Bronchial smooth muscle cell (primary cell): Measurements from ENCODE around the gene SPATS2. TPM values are rescaled to one million over a fixed set of nuclear protein-coding genes. Genes with fewer than 3 reads are reported as not detected.

Experiments
- total RNA-seq: library from RNA; depleted of rRNA; stranded (reverse); fragments of >200 nt; gene quantifications from 2 replicates; pipeline ENCODE4 v1.2.1, GENCODE V29; 2014

The SPATS2 gene
- total RNA-seq = 27.0 and 40.5 TPM in 2 replicates

DNA sequence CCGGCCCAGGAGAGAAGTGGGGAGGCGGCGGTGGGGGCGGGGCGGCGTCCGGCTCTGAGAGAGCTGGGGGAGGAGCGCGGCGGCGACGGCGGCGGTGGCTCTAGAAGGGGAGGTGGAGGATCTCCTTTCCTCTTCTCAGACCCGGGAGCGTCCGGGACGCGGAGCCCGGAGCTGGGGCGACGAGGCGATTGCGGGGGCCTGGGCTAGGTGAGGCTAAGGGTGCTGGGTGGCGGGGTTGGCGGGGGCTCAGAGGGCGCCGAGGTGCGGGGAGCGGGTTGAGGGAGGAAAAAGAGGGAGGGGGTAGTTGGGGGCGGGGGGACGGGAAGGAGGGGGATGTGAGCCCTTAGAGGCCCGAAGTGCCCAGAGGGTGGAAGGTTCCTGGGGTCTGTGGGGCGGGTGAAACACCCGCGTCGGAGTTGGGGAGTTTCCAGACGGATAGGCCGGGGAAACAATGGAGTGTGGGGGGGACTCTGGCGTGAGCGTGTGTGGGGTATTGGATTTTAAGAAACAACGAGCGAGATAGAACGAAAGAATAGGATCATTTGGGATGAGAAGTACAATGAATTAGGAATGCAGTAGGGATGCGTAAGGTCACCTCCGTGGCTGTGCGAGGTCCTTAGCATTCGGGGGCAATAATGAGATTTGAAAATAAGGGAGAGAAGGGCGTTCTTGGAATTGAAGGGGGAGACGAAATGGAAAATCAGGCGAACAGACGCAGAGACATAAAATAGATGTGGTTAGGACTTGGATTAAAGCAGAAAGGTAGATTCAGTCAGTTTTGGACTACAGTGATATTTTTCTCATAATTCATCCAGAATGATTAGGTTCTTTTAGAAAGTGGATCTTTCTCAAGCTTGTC is at the start of gene SPATS2:
Gene SPATS2, plus strand, starts transcription at position 82 of the 859 bp plus-strand sequence. CDS start 93,551 bp downstream, outside the sequence.

GRCh38 chr12:49322708-49323523 is 44.3 kb upstream of the SPATS2 start, which contains the start of gene TROAP:
TROAP (plus strand) TSS chr12:49323255; CDS start chr12:49323609, 354 bp downstream.

GRCh38 chr12:49336645-49337584 is 30.3 kb upstream of the SPATS2 start, which contains the start of gene C1QL4:
C1QL4 (minus strand) TSS chr12:49337188; CDS start chr12:49336477, 711 bp downstream.

GRCh38 chr12:49346659-49347310 is 20.5 kb upstream of the SPATS2 start, which contains the start of gene DNAJC22:
DNAJC22 (plus strand) TSS chr12:49346888; CDS start chr12:49348873, 1,985 bp downstream.

DNA sequence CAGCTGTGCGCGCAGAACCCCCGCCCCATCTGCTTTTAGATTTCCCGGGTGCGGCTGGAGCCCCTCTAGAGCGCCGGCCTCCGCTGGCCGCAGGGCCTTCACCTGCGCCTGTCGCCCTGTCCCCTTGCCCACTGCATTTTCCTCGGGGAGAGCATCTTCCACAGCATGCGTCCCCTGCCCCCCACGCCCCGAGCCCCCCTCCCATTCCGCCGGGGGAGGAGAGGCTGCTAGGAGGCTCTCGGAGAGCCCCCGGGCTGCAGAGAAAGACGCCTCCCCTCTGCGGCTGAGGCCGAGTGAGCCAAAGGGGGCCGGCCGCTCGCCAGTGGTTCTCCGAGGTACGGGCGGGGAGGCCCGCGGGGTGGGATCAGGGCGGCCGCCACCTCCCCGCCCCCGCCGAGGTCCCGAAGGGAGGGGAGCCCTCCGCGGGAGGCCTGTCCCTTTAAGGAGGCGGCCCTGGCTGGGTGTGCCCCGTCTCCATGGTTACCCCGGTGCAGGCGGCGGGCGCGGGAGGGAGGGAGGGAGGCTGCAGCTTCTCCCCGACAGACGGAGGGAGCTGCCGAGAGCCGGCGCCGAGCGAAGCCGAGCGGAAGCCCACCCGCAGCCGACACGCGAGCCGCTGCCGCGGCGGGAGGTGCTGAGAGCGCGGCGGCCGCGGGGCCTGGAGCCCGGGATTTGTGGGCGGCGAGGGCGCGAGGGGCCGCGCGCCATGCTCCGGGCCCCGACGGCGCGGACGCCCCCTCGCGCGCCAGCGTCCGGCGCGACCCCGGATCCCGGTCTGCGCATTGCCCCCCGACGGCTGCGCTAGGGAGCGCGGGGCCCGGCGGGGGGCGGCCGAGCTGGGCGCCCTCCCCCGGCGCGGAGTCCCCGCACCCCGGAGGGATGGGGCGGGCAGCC is 171.5 kb downstream of the SPATS2 start, which contains the start of gene KCNH3:
Gene KCNH3, plus strand, starts transcription at position 521 of the 894 bp plus-strand sequence. CDS start 387 bp downstream, outside the sequence.

DNA sequence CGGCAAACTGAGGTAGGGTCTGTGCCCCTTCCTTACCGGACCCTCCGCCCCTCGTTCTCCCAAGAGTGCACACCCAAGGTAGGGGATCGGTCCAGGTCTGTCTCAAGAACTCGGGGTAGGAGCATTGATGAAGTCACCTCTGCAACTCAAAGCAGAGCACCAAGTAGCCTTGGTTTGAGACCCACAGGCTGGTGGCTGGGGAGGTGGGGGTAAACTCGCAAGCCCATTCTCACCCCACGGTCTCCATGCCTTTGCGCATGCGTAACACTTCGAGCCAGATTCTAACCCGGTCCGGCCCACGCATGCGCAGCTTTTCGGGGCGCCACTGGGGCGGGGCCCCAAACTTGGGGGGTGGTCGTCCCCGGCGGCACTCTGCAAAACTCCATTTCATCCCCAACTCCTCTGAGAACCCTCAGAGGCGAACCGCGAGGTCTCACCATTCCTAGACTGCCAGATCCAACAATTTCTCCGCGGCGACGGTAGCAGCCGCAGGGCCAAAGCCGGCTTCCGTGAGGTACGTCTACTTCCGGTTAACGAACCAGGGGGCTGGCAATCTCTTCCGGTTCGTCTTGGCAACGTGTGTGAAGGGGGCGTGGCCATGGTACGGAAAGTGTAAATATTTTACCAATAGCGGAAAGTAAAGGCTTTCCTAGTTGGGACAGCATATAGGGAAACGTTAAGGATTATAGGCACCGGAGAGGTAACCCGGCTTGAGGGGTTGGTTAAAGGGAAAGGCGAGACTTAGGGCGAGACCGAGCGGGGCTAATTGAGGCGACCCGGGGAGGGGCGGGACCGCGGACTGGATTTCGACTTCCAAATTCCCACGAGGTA is 200.6 kb downstream of the SPATS2 start, which contains the start of gene MCRS1:
Gene MCRS1, minus strand, starts transcription at position 532 of the 831 bp plus-strand sequence. CDS start 1,411 bp downstream, outside the sequence.

Other genes with a start within 250 kb of the SPATS2 start
- 573 and 797 TPM in 2 replicates for gene TUBA1B, start 236.1 kb upstream of the SPATS2 start, total RNA-seq
- 861 and 1,359 TPM in 2 replicates for gene TUBA1A, start 178.4 kb upstream of the SPATS2 start, total RNA-seq
- gene TUBA1C, start 102.4 kb upstream of the SPATS2 start, total RNA-seq = 99.6 and 124 TPM in 2 replicates
- gene PRPH, start 72.3 kb upstream of the SPATS2 start, total RNA-seq = 0.95 and 1.4 TPM in 2 replicates
- 1.0 and 4.7 TPM in 2 replicates for gene TROAP, start 44.2 kb upstream of the SPATS2 start, total RNA-seq
- gene C1QL4, start 30.3 kb upstream of the SPATS2 start, total RNA-seq = 0.09 and 0.63 TPM in 2 replicates
- gene DNAJC22, start 20.6 kb upstream of the SPATS2 start, total RNA-seq = 0.43 and 7.9 TPM in 2 replicates
- 0.32 and 0.52 TPM in 2 replicates for gene KCNH3, start 171.6 kb downstream of the SPATS2 start, total RNA-seq
- 45.9 and 55.4 TPM in 2 replicates for gene MCRS1, start 200.7 kb downstream of the SPATS2 start, total RNA-seq
- gene FAM186B, start 238.2 kb downstream of the SPATS2 start, total RNA-seq = 0.43 and 0.63 TPM in 2 replicates